Lower leg skin (tissue), 4 donors: ENCODE measurements around the gene FGF18. TPM values are rescaled to one million over a fixed set of nuclear protein-coding genes. Genes with fewer than 3 reads are reported as not detected.
"Not testable (repeated sequence)": the region's sequence is repeated elsewhere in the genome, so short reads cannot be mapped to it uniquely, and the experiment has no call there.

Experiments
- DNase-seq, 2 donors: peaks; one replicate each; pipeline ENCODE4 v3.0.0-alpha.2; 2019; ENCODE audit warnings: low spot score in 2 of 2
- H3K4me3 ChIP-seq: fragments of 200-600 bp; sonication (generic); 2 replicates; pipeline ENCODE4 v1.5.1; 2017; ENCODE audit warnings: mild to moderate bottlenecking, low read depth; ENCODE audit not compliant: poor library complexity, severe bottlenecking
- CTCF ChIP-seq, 3 donors: fragments of 450-650 bp; IDR thresholded peaks; one replicate each; pipeline ENCODE4 v1.5.1; 2016; ENCODE audit warnings: antibody characterized with exemption in 3 of 3, mild to moderate bottlenecking in 3 of 3, moderate library complexity in 2 of 3
- POLR2A ChIP-seq, 2 donors: fragments of 450-650 bp; IDR thresholded peaks; one replicate each; pipeline ENCODE4 v1.6.1; 2016 to 2017; ENCODE audit warnings: antibody characterized with exemption in 2 of 2, mild to moderate bottlenecking in 1 of 2, moderate library complexity in 1 of 2
- WGBS, 2 donors: methylation state at CpG; one replicate each; pipeline ENCODE4 v1.1.5; 2018; 5-methylcytosine and 5-hydroxymethylcytosine counted together
- intact Hi-C: fragments of 100-400 bp; cut with DNase I; formaldehyde crosslinking; loops from one replicate; pipeline ENCODE4 v1.15.0; 2023; ENCODE audit warnings: low total_unique reads
- microRNA-seq, 2 donors: library from miRNA; unstranded; fragments of <30 nt; microRNA quantifications; one replicate each; pipeline ENCODE4, GENCODE V29; 2016; ENCODE audit warnings: borderline replicate concordance in 2 of 2, borderline number of aligned reads in 1 of 2
- total RNA-seq, 4 donors: library from RNA; depleted of rRNA; stranded (reverse); fragments of >200 nt; gene quantifications; one replicate each; pipeline ENCODE4 v1.1.0, GENCODE V29; 2016

Gene FGF18
- total RNA-seq, 4 donors from 2014 or later, result 0.27 to 2.5 TPM; not detected in 2

GRCh38 chr5:171496456-171496855 is 77.0 kb downstream of the FGF18 start:
- TF ChIP-seq POLR2A (IDR thresholded peaks at IDR 0.05) (no peak), CTCF (IDR thresholded peaks at IDR 0.05) (no peak)
- no peak for DNase-seq
- WGBS, 2 donors, result 65 to 88% methylated on average over 1 to 3 of the region's 3 CpGs
- intact Hi-C loops, result no loop called here
- H3K4me3 ChIP-seq, result no peak overlapping the region

- intact Hi-C loops, DNase-seq, H3K4me3 ChIP-seq: not testable (repeated sequence)
- WGBS, 2 donors, result 94 to 98% methylated on average over 4 of the region's 4 CpGs
Observed at GRCh38 chr5:171497494-171497893, 78.0 kb downstream of the FGF18 start.

- no peak for DNase-seq
- WGBS, 2 donors, result 76 to 77% methylated on average over 6 of the region's 6 CpGs
- H3K4me3 ChIP-seq, result no peak overlapping the region
- no peak for TF ChIP-seq CTCF (IDR thresholded peaks at IDR 0.05)
- TF ChIP-seq POLR2A (IDR thresholded peaks at IDR 0.05), result no peak
- intact Hi-C loops, result no loop called here
Observed at GRCh38 chr5:171498166-171498565, 78.7 kb downstream of the FGF18 start.

- intact Hi-C loops, result no loop called here
- WGBS, 2 donors, result 87 to 91% methylated on average over 4 of the region's 4 CpGs
- TF ChIP-seq CTCF (IDR thresholded peaks at IDR 0.05) (no peak), POLR2A (IDR thresholded peaks at IDR 0.05) (no peak)
- no peak overlapping the region for H3K4me3 ChIP-seq
- no peak for DNase-seq
Observed at GRCh38 chr5:171499611-171500010, 80.2 kb downstream of the FGF18 start.

GRCh38 chr5:171505473-171506043 is 86.1 kb downstream of the FGF18 start:
- 79 to 82% methylated on average over 7 of the region's 7 CpGs for WGBS, 2 donors
- no peak for TF ChIP-seq POLR2A (IDR thresholded peaks at IDR 0.05)
- TF ChIP-seq CTCF (IDR thresholded peaks at IDR 0.05), result no peak
- intact Hi-C loops, result no loop called here
- H3K4me3 ChIP-seq, result no peak overlapping the region
- no peak for DNase-seq

DNA sequence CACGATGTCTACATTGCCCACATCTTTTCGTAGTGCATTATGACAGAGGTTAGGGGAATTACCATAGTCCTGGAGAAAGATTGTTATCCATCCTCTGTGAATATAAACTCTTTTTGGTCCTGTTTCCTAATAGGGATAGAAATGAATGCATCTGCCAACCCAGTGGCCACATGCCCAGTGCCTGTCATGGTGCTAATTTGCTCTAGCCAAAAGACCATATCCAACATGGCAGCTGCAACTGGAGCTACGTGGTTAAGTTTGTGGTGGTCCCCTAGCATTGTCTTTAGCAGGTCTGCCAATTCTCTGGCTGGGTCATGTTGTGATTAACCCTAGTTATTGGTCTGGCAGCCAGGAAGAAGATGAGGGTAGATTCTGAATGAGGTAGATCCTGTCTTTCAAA is 87.5 kb downstream of the FGF18 start:
- 88 to 90% methylated on average over 3 of the region's 3 CpGs for WGBS, 2 donors
- TF ChIP-seq CTCF (IDR thresholded peaks at IDR 0.05), result no peak
- no peak for TF ChIP-seq POLR2A (IDR thresholded peaks at IDR 0.05)
- intact Hi-C loops, result no loop called here
- no peak for DNase-seq
- H3K4me3 ChIP-seq, result no peak overlapping the region

Small RNAs within 50 kb of the gene (microRNA-seq; reads per million reads assigned to microRNA genes)
- gene MIR3912, result 0 reads per million in 2 donors

Other genes starting within 250 kb of the FGF18 start
- not detected for gene TLX3, start 110.4 kb upstream of the FGF18 start, total RNA-seq
- 1,000 to 10,000 TPM in 1 of 4 donors, 100 to 1,000 TPM in 3; 435 to 1,440 (median 518) TPM for gene NPM1, start 31.8 kb upstream of the FGF18 start, total RNA-seq